Measurements from ENCODE around the gene DNAJC18.
"Not testable (repeated sequence)": the region's sequence is repeated elsewhere in the genome, so short reads cannot be mapped to it uniquely, and the experiment has no call there.

Gene DNAJC18

DNA sequence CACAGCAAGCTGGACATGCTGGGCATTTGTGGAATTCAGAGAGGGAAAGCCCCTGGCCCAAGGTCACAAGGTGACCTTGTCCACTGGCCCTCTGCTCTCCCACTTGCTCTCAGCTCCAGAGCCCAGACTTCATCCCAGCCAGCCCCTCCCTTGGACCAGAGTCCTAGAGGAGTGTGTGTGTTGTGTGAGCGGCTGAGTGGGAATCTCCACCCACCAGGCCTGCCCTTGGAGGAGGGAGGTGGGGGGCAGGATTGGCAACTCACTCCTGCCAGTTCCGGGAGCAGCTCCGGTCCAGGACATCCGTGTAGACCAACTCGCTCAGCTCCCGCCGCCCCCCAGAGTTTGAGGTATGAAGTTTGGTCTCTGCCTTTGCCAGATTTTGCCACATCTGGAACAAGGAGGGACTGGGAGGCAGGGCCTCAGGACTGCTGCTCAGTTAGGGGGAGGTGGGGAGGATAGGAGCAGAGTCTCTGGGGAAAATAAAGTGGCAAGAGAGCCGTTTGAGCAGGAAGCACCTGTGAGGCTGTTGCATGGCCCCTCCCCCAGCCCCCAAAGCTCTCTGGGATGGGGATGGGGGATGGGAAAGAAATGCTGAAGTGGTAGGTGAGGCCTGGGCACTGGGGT, 51.0 kb downstream of the DNAJC18 start:
- no peak for DNase-seq (ENCODE audit: low read depth in 2 of 2)

DNA sequence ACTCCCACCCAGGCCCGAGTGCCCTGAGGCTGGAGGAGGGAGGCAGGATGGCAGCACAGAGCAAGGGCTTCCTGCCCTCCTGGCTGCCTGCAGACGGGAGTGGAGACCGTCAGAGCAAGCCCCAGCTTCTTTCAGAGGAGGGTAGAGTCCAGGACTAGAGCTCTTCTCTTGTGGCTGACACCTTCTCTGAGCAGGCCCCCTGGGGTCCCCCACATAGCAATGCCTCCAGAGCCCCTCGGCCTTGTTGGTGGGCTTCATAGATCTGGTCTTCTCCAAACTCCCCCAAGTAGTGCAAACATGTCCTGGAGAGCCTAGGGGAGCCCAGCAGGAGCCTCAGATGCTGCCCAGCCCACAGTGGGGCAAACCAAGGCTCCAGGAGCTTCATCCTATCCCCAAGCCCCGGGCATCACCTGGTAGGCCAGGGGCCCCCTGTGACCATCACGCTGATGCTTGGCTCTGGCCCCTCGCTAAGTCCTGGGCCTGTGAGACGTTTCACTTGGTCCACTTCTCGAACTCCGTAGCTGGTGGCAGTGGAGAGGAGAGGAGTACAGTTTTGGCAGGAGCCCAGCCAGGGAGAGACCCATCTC, 51.6 kb downstream of the DNAJC18 start:
- no peak for DNase-seq (ENCODE audit: low read depth in 2 of 2)

DNA sequence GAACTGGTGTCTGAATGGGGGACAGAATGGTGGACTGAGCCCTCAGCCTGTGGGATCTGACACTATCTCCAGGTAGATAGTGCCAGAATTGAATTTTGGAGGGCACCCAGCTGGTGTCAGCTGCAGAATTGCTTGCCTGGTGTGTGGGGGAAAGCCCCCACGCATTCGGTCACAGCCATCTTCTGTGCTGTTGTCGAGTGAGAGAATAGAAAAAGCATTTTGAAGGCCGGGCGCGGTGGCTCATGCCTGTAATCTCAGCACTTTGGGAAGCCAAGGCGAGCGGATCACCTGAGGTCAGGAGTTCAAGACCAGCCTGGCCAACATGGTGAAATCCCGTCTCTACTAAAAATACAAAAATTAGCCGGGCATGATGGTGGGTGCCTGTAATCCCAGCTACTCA, 52.4 kb downstream of the DNAJC18 start:
- DNase-seq (ENCODE audit: low read depth in 2 of 2), result not testable (repeated sequence)

DNA sequence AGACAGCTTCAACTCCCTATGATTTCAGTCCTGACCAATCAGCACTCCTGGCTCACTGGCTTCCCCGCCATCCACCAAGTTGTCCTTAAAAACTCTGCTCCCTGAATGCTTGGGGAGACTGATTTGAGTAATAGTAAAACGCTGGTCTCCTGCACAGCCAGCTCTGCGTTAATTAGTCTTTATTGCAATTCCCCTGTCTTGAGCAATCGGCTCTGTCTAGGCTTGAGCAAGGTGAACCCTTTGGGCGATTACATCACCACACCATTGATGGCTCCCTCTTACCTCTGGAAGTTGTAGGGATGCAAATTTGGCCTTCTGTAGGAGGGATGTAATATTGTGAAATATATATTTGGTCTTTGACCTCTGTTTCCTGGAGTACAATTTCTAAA, 53.3 kb downstream of the DNAJC18 start:
- DNase-seq (ENCODE audit: low read depth in 2 of 2), result no peak

DNA sequence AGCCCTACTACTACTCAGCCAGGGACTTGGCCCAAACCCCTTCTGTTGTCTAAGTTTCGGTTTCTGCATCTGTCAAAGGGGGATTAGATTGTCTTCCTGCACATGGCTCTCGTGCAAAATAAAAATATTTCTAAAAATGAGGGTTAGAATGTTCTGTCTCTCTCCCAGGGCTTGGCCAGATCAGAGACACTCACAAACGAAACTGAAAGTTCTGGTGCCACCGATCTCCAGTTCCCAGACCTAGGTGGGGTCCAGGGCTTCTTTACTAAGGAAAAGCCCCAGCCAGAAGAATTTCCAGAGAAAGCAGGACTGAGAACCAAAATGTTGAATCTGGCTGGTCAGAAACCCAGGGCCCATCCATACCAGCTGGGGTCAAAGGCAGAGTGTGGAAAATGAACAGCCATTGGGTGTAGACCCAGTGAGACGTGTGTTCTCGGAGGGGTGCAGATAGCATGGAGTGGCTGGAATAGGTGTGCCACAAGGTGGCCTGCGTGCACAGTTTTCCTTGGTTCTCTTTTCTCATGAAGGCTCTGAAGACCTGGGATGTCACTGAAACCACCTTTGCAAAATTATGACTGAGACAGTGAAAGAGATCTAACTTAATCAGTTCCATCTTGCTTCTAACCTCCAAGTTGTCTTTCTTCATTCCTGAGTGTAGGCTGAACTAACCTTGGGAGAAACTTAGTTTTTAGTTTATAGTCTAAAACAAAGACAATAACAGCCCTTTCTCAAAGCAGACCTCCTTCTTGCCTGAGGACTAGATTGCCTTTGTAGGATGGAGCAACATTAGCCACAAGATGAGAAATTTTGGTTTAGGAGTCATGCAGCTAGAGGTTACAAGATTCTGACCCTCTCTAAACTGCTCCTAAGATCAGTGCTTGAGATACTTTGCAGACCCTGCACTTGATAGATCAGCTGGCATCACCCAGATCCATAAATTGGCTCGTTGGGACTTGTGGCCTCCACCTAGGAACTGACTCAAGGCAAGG, 54.0 kb downstream of the DNAJC18 start:
- no peak for DNase-seq (ENCODE audit: low read depth in 2 of 2)

DNA sequence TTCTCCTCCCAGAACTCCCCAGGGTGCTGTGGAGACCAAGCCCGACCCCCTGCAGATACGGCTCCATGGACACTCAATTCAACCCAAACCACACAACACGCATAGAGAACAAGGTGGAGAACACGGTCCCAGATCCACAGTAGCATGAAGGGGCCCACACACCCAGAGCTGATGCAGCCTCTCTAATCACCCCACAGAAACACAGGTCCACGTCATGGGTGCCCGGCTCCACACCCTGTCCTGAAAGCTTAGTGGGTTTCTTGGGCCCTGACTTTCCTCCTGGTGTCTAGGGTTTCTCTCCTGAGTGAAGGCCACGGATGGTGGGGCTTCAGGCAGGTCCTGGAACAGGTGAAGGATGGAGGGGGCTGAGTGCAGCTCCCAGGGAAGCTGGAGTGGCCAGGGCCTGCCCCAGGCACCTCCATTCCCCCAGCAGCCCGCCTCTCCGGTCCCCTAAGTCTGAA, 54.7 kb downstream of the DNAJC18 start:
- no peak for DNase-seq (ENCODE audit: low read depth in 2 of 2)

DNA sequence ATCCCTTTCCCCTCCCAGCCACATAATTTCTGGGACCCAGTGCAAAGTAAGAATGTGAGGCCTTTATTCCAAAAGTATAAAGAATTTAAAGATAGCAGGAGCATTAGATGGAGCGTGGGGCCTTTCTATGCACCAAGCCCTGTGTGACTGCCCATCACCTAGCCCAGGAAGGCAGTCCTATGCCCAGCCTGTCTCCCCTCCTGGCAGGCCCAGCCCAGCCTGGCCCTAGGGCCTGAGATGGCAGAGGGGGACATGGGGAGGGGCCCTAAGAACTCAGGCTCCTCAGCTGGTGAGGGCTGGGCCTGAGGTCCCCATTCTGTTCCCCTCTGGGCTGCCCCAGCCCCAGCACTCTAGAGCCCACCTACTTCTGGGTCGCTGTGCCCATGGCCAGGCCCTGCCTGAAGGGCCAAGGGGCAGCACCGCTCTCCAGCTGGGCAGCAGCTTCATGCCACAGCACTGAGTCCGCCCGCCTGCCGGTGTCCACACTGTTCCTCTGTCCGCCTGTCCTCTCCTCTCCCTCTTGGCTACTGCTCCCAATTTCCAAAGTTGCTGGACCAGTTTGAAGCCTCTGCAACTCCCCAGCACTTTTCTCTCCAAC, 55.2 kb downstream of the DNAJC18 start:
- no peak for DNase-seq (ENCODE audit: low read depth in 2 of 2)

DNA sequence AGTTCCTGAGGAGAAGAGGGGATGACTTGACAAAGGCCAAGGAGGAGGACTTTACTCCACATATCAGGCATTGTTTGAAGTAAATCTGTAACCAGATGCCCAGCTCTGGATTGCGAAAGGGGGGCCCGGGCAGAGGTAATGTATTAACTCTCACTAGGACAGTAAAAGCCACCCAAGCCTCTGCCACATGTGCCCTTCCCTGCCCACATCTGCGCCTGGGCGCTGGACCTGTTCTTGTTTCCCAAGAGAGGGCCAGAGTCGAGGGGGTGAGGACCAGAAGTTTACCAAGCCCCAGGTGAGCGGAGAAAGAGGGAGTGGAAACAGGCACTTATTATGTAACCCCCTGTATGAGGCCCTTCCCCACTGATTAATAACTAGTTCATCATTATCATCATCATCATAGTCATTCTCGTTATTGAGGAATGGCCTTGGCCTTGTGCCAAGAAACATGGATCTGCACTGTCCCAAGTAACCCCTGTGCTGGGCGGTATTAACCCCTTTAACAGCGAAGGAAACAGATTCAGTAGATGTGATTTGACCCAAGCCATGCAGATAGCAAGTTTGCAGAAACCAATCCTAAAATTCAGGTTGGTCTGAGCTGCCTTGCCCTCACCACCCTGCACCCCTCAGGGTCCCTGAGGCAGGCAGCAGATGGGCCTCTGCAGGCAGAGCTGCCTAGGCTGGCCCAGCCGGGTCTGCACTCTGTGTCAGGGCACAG, 55.9 kb downstream of the DNAJC18 start, which contains the start of gene SLC23A1:
Gene SLC23A1 (minus strand): TSS at position 23 of the 718 bp plus-strand sequence. CDS start 44 bp downstream, outside the sequence.
- no peak for DNase-seq (ENCODE audit: low read depth in 2 of 2)

DNA sequence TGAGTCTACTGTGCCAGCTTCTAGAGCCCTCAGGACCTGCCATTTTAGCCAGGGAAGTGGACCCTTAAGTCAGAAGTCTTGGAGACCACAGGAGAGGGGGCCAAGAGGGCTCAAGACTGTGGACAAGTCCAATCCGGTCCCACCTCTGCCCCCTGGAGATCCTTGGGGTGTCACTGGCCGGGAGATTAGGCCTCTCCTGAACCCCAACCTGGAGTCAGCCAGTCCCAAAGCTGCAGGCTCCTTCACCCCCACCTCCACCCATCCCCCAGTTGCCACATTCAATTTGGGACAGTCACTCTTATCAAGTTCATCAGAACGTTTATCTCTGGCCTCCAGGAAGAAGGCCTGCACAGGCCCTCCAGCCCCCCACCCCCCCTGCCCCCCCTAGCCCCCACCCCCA, 56.5 kb downstream of the DNAJC18 start:
- DNase-seq (ENCODE audit: low read depth in 2 of 2), result no peak

DNA sequence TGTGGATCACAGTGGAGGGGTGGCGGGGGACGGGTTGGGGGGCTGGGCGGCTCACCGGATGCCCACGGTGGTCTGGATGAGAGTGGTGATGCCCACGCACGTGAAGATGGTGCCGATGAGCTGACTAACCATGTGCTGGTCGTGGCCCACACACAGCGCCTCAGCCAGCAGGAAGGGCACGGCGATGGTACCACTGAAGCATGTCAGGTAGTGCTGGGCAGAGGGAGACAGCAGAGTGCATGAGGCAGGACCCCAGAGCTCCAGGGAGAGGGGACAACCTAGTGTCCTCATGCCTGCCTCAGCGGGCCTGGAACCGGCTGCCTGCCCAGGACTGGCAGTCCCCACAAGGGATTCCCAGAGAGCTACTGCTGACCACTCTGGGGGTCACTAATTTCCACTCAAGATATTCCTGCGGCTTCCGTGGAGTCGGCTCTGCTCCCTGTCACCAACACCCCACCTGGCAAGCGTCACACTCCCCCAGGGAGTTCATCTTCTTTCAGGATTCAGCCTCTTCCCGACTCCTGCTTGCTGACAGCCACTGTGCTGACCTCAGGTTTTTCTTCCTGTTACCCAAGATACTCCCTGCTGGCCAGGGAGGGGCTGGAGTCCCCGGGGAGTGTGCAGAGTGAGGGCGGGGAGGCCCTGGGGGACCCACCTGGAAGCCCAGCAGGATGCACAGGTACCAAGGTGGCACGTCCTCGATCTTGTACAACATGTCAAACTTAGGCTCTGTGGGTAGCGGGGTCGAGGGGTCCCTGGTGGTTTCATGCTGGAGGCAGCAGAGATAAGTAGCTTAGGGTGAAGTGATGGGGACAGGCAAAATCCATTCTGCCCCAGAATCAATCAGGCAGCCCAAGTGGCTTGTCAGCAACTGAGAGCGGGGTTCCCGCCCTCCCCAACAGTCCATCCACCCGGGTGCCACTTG, 57.2 kb downstream of the DNAJC18 start:
- DNase-seq (ENCODE audit: low read depth in 2 of 2), result no peak

DNA sequence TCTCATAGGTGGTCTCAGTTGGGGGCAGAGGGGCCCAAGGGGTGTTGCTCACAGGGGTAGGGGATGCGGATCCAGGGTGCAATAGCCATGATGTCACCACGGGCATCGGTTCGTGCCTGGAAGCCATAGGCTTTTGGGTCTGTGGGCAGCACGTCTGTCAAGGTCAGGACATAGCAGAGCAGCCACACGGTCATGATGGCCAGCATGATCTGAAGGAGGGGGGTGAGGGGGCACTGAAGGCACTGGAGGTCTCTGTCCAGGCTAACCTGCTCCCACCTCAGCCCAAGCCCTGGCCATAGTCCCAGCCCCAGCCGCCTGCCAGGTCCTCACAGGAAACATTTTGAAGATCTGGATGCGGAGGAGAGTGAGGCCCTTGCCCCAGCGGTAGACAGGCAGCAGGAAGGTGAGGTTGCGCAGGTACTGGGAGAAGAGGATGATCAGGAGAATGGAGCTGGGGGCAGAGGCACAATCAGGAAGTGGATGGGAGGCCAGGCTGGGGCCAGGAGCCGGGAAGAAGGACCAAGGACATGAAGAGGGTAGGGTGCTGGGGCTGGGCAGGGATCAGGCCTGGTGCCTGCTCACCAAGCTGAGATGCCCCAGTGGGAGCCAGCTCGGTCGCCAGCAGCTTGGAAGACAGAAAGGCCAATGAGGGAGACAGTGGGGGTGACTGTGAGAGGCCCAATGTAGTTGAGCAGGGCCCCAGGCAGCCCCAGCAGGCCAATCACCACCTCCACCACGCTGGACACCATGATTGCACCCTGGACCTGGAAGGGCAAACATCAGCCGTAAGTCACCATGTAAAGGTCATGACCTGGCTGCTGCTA, 59.5 kb downstream of the DNAJC18 start:
- no peak for DNase-seq (ENCODE audit: low read depth in 2 of 2)

DNA sequence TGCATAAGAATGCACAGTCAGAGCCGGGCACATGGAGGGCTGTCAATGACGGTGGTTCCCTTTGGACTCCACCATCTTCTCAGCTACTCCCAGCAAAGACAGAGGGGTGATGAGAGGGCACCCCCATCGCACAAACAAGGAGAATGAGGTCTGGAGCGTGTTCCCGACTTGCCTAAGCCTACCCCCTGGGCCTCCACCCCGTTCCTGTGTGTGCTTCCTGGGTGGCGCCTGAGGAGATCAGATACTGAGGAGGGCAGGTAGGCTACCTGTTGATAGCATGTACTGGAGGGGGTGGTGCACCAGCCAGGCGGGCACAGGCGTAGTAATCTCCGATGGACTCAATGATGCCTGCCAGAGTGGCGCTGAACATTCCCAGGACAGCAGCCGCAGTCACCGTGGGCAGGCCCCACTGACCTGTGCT, 60.4 kb downstream of the DNAJC18 start:
- no peak for DNase-seq (ENCODE audit: low read depth in 2 of 2)

DNA sequence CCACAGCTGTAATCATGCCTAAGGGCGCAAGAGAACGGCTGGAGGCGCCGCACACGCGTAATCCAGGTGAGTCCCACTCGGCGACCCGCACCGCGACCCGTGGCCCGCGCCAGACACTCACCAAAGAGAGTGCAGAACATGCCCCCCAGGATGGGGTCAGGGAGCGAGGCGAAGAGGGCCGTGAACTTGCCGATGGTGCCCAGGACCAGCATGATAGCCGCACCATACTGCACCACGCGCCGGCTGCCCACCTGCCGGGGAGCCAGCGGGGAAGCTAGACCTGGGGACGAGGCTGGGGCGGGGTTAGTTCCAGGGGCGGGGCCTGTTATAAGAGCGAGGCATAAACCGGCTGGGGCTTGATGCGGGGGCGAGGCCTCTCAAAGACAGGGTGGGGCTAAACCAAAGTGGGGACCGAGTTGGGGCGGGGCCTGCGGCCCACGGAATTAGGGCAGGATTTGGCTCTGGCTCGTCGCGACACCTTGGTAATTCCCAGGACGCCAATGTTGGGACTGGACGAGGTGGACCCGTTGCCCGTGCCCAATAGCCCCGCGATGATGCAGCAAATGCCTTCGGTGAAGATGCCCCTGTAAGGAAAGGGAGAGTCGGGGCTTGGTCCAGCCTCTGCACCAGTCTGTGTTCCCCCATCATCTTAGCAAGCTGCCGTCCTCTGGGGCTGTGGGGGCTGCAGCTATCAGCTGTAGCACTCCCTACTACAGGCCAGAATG, 61.1 kb downstream of the DNAJC18 start:
- no peak for DNase-seq (ENCODE audit: low read depth in 2 of 2)

DNA sequence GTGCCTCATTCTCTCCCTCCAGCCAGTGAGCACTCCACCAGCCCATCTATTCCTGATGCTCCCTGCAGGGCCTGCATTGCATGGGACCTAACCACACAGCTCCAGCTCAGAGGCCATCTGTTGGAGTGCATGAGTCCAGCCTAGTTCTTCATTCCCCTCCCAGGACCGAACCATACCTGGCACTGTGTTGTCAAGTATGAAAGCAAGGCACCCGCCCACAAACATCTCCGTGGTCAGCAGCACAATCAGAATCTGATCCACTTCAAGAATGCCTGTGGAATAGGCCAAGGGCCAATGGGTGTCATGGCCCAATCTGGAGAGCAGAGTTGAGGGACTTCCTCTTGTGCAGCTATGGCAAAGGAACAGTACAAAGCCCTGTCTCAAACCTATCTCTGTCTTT, 62.1 kb downstream of the DNAJC18 start:
- no peak for DNase-seq (ENCODE audit: low read depth in 2 of 2)

DNA sequence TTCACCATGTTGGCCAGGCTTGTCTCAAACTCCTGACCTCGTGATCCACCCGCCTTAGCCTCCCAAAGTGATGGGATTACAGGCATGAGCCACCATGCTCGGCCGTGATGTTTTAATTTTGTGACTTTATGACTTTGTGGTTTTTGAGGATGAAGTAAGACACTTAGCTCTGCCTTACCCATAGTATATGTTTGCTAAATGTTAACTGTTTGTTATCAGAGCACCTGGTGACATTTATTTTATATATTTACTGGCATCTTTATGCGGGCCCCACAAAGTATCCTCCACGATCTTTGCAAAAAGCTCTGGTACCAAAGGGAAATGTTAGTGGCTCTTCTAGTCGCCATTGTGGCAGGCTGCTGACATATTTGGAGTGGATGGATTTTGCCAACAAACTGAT, 63.0 kb downstream of the DNAJC18 start:
- no peak for DNase-seq (ENCODE audit: low read depth in 2 of 2)

DNA sequence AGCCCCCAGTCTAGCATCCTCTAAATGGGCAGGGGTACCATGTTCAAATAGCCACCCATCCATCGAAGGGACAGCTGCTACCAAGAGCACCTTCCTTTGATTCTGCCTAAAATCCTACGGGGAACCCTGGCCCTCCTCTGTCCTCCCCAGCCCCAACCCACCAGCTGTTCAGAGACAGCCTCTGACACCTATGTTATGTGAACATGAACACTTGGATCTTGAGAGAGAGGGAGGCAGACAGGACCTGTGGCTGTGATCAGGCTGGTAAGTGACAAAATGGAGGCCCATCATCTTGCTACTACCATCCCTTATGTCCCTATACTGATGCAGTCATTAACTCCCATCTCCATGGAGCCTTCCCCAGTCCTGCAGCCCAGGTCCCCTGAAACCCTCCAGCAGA, 64.4 kb downstream of the DNAJC18 start:
- DNase-seq (ENCODE audit: low read depth in 2 of 2), result no peak

DNA sequence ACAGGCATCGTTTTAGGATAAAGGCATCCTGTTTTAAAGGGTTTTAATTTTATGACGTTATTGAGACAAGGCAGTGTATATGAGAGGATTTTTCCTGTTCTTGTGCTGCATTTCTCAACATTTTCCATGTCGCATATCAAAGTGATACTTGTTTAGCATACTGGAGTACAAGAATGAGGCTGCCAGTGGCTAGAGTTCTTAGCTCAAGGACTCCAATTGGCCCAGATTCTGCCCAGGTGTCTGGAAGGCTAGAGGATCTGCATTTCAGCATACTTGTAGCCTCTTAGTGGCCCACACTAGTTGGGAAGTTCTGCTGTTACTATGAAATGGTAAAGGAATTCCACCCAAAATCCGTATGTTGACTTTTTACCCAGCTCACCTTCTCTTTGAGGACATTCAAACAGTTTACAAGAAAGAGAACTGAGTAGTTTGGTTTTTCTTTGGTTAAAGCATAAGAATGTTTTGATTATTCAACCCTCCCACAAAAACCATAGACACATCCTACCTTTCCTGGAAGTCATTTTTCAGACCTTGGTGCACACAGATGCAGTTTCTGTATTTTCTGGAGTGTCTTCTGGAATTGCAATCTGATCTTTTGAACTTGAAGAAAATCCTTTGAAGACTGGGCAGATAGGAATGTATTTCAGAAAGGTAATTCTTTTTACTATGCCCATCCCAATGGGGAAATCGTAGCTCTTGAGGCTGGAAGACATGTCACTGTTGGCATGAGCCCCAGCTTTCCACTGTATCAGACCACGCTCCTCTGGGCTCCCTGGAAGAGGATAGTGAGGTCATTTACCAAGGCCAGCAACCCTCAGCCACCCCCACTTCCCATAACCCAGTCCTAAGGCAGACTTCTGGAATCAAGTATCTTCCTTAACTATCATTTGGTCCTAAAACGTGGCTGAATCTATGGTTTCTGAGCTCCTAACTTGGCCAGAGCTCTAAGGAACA, 67.6 kb downstream of the DNAJC18 start:
- no peak for DNase-seq (ENCODE audit: low read depth in 2 of 2)

DNA sequence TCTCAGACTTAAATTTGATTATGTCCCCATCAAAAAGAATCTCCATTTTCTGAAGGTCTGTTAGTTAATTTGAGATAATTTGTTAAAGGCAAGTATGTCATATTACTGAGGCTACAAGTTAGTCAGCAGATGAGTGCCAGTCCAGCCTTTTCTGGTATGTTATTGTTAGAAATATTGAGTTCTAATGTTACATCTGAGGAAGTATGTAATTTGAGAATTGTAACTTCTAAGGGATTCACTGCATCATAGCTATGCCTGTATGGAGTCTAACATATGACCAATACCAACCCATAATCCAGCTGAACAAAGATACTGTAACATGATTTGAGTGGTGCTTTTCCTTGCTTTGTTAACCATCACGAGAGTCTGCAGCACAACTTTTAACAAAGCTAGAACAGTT, 70.1 kb downstream of the DNAJC18 start:
- DNase-seq (ENCODE audit: low read depth in 2 of 2), result peak in 1 of 2 experiments; percentile 37
